SU-DHL-6 (cell line): ENCODE data around the gene TYRO3.

Source experiments
- EZH2phosphoT487 ChIP-seq: fragments of 200-600 bp; sonication (generic), shearing (Covaris generic); conservative IDR thresholded peaks from 2 replicates; pipeline ENCODE4 v1.6.1; 2018; ENCODE audit warnings: mild to moderate bottlenecking, antibody characterized with exemption, low read length, moderate library complexity, mixed read lengths
- TF ChIP-seq, protein P1 (sequence below): fragments of 200-600 bp; sonication (generic); IDR thresholded peaks from one replicate; pipeline ENCODE4 v1.5.1; 2017; ENCODE audit warnings: antibody characterized with exemption, mild to moderate bottlenecking, low read length, moderate library complexity; ENCODE audit not compliant: insufficient read depth, poor library complexity, severe bottlenecking

DNA sequence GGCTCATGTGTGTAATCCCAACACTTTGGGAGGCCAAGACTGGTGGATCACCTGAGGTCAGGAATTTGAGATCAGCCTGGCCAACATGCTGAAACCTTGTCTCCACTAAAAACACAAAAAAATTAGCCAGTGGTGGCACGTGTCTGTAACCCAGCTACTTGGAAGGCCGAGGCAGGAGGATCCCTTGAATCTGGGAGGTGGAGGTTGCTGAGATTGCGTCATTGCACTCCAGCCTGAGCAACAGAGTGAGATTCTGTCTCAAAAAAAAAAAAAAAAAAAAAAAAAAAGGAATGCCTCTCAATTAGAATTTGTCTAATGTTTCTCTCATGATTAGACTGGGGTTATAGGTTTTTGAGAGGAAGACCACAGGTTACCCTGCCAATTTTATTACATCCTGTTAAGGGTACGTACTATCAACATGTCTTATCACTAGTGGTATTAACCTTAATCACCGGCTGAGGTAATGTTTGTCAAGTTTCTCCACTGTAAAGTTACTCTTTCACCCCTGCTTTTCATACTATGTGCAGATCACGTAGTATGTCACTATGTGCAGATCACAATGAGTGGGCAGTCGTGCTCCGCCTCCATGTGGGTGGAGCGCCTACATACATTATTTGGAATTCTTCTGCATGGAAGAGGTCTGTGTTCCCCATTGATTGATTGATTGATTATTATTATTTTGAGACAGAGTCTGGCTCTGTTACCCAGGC, 8.8 kb upstream of the TYRO3 start:
- TF ChIP-seq, protein P1, sequence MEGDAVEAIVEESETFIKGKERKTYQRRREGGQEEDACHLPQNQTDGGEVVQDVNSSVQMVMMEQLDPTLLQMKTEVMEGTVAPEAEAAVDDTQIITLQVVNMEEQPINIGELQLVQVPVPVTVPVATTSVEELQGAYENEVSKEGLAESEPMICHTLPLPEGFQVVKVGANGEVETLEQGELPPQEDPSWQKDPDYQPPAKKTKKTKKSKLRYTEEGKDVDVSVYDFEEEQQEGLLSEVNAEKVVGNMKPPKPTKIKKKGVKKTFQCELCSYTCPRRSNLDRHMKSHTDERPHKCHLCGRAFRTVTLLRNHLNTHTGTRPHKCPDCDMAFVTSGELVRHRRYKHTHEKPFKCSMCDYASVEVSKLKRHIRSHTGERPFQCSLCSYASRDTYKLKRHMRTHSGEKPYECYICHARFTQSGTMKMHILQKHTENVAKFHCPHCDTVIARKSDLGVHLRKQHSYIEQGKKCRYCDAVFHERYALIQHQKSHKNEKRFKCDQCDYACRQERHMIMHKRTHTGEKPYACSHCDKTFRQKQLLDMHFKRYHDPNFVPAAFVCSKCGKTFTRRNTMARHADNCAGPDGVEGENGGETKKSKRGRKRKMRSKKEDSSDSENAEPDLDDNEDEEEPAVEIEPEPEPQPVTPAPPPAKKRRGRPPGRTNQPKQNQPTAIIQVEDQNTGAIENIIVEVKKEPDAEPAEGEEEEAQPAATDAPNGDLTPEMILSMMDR: no peak
- no peak for TF ChIP-seq EZH2phosphoT487
